Muscle layer of duodenum (tissue), 2 donors: ENCODE results near the gene MAST3.

Experiments used
- H3K27ac ChIP-seq: one replicate; pipeline ENCODE4 v1.7.0; 2013; ENCODE audit warnings: mild to moderate bottlenecking, low read length
- H3K27me3 ChIP-seq: one replicate; pipeline ENCODE4 v1.7.0; 2013; ENCODE audit warnings: low read depth, mild to moderate bottlenecking, control low read depth, low read length
- H3K36me3 ChIP-seq, 2 donors: one replicate each; pipeline ENCODE4 v1.7.0; 2013; ENCODE audit warnings: low read length in 2 of 2, control low read depth in 1 of 2, mild to moderate bottlenecking in 1 of 2; ENCODE audit not compliant: insufficient read depth in 2 of 2, control insufficient read depth in 1 of 2
- H3K4me1 ChIP-seq, 2 donors: one replicate each; pipeline ENCODE4 v1.7.0; 2013; ENCODE audit warnings: low read length in 2 of 2, mild to moderate bottlenecking in 2 of 2, control low read depth in 1 of 2, moderate library complexity in 1 of 2; ENCODE audit not compliant: insufficient read depth in 2 of 2, control insufficient read depth in 1 of 2
- H3K4me3 ChIP-seq, 2 donors: one replicate each; pipeline ENCODE4 v1.7.0; 2013; ENCODE audit warnings: low read length in 2 of 2, low read depth in 1 of 2, mild to moderate bottlenecking in 1 of 2
- H3K9me3 ChIP-seq, 2 donors: one replicate each; pipeline ENCODE4 v1.7.0; 2013; ENCODE audit warnings: low read length in 2 of 2, control low read depth in 1 of 2, mild to moderate bottlenecking in 1 of 2; ENCODE audit not compliant: control insufficient read depth in 1 of 2
- donor health status: healthy.

MAST3 gene

DNA sequence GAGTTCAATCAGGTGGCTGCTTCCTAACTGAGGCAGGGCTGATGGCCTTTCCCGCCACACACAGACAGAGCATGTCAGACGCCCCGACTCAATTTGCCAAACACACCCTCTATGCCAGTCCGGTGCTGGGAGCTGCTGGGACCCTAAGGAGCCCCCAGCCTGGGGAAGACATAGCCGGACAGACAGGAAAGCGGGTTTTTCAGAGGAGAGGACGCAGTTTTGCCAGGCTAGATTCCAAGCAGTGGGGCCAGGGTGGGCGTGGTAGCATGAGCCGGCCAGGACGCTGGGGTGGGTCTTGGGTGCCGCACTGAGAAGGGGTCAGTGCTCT is 19.8 kb downstream of the MAST3 start:
- no peak overlapping the region for H3K27ac ChIP-seq

DNA sequence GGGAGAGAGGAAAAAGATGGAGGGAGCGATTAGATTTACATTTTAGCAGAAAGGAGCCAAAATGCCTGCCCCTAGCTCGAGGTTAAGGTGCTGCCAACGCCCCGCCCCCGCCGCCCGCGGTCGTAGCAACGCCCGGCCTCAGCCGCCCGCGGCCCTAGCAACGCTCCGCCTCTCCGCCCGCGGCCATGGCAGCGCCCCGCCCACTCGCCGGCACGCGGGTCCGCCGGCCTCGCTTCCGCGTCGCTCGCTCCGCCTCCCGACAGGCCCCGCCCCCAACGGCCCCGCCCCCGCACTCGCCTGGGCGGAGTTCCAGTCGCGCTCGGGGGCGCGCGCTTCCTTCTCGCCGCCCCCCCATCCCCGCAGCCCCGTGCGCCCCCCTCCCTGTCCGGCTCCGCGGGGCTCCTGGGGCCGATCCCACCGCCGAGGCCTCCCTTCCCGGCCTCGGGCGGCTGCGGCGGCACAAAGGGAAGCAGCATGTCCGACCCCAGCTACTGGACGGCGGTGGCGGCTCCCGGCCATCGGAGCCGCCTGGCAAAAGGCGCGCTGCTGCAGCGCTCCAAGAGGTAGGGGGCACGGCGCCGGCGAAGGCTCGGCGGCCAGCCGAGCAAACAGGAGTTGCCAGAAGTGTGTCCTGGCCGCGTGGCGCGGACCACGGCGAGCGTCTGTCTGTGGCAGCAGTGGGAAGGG is 20.3 kb downstream of the MAST3 start:
- Histone ChIP-seq H3K27ac (peak overlapping the region; percentile 31), H3K9me3 (no peaks in the 10 kb centered on the region), H3K4me1 (peaks cover 9 to 25% of the 10 kb centered on the region in 2 donors), H3K36me3 (peaks cover 5 to 9% of the 10 kb centered on the region in 2 donors), H3K4me3 (peak overlapping the region; percentile 68 to 76), H3K27me3 (no peaks in the 10 kb centered on the region)

More for the DNA sequence above, 19.8 kb downstream of the MAST3 start:
- Histone ChIP-seq H3K27me3 (no peaks in the 10 kb centered on the region), H3K9me3 (no peaks in the 10 kb centered on the region), H3K4me3 (peak overlapping the region; percentile 39 to 76), H3K36me3 (peaks cover 0 to 4% of the 10 kb centered on the region in 2 donors), H3K4me1 (peaks cover 9 to 25% of the 10 kb centered on the region in 2 donors)

DNA sequence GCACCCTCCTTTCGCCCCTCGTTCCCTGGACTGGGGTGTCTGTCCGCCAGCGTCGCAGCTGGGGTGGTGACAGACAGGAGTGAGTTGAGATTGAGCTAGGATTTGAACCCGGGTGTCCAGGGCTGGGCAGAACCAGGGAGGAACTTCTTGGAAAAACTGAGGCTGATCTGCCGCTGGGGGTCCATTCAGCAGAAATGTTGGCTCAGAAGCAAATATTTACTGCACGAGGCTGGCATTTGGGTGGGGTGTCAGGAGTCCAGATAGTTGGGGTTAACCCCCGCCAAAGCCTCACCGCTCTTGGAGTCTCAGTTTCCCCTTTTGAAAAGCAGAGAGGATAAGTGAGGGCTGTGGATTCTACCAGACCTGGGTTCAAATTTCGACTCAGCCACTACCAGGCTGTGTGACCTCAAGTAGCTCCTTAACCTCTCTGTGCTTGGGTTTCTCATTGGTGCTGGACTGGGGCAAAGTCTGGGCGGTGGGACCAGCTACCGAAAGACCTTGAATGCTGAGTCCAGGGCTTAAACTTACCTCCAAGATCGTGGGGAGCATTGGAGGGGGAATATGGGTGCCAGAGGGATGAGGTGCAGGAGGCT is 20.9 kb downstream of the MAST3 start:
- Histone ChIP-seq H3K27me3 (no peaks in the 10 kb centered on the region), H3K27ac (peak overlapping the region; percentile 31), H3K4me3 (peak overlapping the region; percentile 68 to 76), H3K4me1 (peaks cover 9 to 25% of the 10 kb centered on the region in 2 donors), H3K9me3 (no peaks in the 10 kb centered on the region), H3K36me3 (peaks cover 9 to 11% of the 10 kb centered on the region in 2 donors)

DNA sequence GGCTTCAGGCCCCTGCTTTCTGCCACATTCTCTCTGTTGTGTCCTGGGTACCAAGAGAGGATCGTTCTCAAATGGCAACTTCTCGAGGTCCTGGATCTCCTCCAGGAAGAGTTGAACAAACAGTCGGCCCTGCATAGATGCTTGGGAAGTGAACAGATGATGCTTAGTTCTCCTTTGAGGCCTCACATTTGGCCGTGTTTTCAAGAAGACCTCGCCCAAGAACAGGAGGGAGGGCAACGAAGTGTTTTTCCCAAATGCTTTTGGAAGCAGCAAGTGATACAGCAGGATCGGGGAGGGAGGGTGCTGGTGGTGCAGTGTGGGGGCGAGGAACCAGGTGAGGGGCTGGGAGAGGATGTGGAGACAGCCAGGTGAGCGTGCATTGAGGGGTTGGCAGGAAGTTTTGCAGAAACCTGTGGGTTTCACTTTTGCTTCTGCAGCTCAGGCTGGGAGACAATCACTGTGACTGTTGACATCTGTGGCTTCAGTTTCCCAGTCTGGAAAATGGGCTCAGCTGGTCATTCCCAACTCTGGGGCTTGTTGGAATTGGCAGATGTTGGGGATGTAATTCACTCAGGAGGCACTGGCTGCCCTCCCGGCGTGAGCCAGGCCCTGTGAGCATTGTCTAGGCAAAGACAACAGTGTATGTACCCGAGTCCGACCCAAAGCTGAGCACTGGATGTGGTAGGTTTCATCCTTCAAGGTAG is 21.6 kb downstream of the MAST3 start:
- no peaks in the 10 kb centered on the region for H3K9me3 ChIP-seq
- peaks cover 9 to 16% of the 10 kb centered on the region in 2 donors for H3K36me3 ChIP-seq
- peak overlapping the region in 1 of 2 donors; percentile 68 for H3K4me3 ChIP-seq
- H3K4me1 ChIP-seq = peaks cover 9 to 25% of the 10 kb centered on the region in 2 donors
- H3K27ac ChIP-seq = no peak overlapping the region
- no peaks in the 10 kb centered on the region for H3K27me3 ChIP-seq

DNA sequence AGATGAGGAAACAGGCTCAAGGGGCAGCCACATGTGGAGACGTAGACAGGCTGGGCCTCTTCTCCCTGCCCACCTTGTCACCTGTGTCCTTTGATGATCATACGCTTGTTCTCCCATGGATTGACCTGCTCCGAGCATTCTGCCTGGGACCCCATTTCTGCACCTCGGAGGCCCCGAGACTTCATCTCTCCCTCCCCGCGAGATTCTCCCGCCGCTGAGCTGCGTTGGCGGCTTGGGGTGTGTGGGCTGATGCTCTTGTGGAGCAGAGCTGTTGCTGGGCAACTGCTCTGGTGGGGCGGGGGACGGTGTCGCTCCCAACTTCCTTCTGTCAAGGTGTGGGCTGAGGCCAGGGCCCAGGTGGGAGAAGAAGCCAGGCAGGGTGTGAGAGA is 22.1 kb downstream of the MAST3 start:
- peaks cover 9 to 19% of the 10 kb centered on the region in 2 donors for H3K36me3 ChIP-seq
- no peaks in the 10 kb centered on the region for H3K27me3 ChIP-seq
- no peak overlapping the region for H3K4me3 ChIP-seq
- H3K27ac ChIP-seq = no peak overlapping the region
- H3K4me1 ChIP-seq = peaks cover 9 to 25% of the 10 kb centered on the region in 2 donors
- H3K9me3 ChIP-seq = no peaks in the 10 kb centered on the region

DNA sequence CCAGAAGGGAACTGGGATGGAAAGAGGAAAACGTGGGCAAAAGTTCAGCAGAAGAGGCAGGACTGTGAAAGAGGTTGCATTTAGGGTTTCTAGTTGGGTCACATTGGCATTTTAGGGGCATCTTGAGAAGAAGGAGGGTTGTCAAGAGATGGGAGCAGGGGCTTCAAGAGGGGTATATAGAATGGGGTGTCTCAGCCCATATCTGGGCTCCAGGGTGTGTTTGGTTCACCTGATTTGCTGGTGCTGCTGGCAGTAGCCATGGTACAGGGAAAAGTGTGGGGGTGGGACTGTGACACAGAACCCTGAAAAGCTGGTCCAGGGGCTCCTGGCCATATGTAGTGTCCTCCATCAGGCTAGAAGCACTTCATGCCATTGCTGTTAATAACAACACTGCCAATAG is 22.5 kb downstream of the MAST3 start:
- no peak overlapping the region for H3K4me3 ChIP-seq
- no peak overlapping the region for H3K27ac ChIP-seq
- H3K4me1 ChIP-seq = peaks cover 9 to 25% of the 10 kb centered on the region in 2 donors
- no peaks in the 10 kb centered on the region for H3K27me3 ChIP-seq
- H3K36me3 ChIP-seq = peaks cover 9 to 19% of the 10 kb centered on the region in 2 donors
- H3K9me3 ChIP-seq = no peaks in the 10 kb centered on the region

DNA sequence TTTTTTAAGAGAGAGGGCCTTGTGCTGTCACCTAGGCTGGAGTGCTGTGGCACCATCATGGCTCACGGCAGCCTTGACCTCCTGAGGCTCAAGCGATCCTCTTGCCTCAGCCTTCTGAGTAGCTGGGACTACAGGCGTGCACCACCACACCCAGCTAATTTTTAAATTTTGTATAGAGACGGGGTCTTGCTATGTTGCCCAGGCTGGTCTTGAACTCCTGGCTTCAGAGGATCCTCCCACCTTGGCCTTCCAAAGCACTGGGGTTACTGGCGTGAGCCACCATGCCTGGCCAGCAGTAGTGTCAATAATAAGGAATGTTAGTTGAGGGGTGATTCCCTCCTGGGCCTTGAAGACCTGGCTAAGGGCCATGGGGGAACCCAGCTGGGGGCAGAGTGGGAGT is 23.6 kb downstream of the MAST3 start:
- Histone ChIP-seq H3K27me3 (no peaks in the 10 kb centered on the region), H3K36me3 (peaks cover 11 to 19% of the 10 kb centered on the region in 2 donors), H3K4me3 (no peak overlapping the region), H3K4me1 (peaks cover 9 to 25% of the 10 kb centered on the region in 2 donors), H3K9me3 (no peaks in the 10 kb centered on the region), H3K27ac (no peak overlapping the region)

DNA sequence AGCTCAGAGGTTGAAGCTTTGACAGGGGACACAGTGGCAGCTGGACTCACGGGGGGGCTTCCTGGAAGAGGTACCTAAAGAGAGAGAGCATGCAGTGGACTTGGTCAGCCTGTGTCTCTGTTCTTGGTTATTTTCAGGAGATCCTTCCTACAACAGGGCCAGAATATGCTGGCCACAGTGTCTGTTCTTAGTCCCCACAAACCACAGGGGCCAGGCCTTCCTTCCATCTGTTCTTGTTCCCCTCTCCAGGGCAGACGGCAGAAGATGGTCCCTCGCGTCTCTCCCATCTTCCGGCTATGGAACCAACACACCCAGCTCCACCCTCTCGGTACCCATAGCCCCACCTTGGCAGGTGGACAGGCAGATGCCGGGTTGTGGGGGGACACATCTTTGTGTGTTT is 24.8 kb downstream of the MAST3 start:
- Histone ChIP-seq H3K27me3 (no peaks in the 10 kb centered on the region), H3K9me3 (no peaks in the 10 kb centered on the region), H3K4me1 (peaks cover 5 to 18% of the 10 kb centered on the region in 2 donors), H3K27ac (no peak overlapping the region), H3K4me3 (no peak overlapping the region), H3K36me3 (peaks cover 13 to 19% of the 10 kb centered on the region in 2 donors)

DNA sequence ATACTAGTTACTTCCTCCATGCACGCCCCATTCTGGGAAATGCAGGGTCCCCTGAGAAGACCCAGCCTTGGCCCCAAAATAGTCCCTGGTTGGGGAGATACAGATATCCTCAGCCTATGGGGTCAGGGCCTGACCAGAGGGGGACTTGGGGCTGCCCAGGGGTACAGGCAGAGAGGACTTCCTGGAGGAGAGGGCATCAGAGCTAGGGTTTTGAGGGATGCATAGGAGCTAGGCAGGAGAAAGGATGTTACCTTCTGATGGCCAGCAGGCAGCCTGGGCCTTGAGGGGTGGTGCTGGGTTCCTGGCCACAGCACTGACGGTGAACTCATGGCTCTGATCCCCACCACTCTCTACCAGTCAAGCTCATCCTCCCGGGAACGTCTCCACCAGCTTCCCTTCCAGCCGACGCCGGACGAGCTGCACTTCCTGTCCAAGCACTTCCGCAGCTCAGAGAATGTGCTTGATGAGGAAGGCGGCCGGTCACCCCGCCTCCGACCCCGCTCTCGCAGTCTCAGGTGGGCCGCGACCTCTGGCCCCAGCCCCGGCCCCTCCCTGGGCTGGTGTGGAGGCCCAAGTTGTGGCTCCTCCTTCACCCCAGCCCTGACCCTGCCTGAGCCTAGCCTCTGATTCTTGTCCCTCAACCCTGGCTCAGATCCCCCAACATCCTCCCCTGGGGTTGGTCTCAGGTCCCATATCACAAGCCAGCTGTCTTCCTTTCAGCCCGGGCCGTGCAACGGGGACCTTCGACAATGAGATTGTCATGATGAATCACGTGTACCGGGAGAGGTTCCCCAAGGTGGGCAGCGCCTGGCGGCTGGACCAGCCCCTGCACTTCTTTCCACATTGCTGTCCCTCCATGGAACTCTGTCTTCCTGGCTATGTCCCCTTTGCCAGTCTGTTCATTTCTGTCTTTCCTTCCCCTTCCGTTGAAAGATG is 25.6 kb downstream of the MAST3 start:
- Histone ChIP-seq H3K27ac (no peak overlapping the region), H3K4me3 (no peak overlapping the region), H3K9me3 (no peaks in the 10 kb centered on the region), H3K27me3 (no peaks in the 10 kb centered on the region), H3K4me1 (peaks cover 4 to 14% of the 10 kb centered on the region in 2 donors), H3K36me3 (peaks cover 16 to 23% of the 10 kb centered on the region in 2 donors)

DNA sequence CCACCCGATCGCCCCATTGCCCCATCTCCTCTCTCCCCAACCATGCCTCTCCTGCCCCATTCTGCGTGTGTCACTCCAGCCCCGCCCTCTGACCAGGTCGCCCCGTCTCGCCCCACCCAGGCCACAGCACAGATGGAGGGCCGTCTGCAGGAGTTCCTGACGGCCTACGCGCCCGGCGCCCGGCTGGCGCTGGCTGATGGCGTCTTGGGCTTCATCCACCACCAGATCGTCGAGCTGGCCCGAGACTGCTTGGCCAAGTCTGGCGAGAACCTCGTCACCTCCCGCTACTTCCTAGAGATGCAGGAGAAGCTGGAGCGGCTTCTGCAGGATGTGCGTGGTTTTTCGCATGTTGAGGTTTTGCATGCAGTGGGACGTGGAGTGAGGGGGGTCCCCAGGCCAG is 26.2 kb downstream of the MAST3 start:
- no peaks in the 10 kb centered on the region for H3K9me3 ChIP-seq
- no peak overlapping the region for H3K4me3 ChIP-seq
- H3K36me3 ChIP-seq = peaks cover 17 to 30% of the 10 kb centered on the region in 2 donors
- no peaks in the 10 kb centered on the region for H3K27me3 ChIP-seq
- H3K27ac ChIP-seq = no peak overlapping the region
- peaks cover under 1 to 7% of the 10 kb centered on the region in 2 donors for H3K4me1 ChIP-seq

DNA sequence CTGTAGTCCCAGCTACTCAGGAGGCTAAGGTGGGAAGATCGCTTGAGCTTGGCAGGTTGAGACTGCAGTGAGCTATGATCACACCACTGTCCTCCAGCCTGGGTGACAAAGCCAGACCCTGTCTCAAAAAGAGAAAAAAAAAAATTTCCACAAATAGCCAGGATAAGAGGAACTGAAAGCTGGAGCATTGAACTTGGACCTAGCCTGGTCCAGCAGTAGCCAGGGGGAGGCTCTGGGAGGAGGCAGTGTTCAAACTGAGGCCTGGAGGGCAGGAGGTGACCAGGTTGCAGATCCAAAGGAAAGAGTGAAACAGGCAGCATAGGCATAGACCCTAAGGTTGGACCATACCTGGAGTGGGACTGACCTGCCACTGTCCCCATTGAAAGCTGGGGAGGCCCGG is 28.5 kb downstream of the MAST3 start:
- no peak overlapping the region for H3K4me3 ChIP-seq
- peaks cover 32 to 43% of the 10 kb centered on the region in 2 donors for H3K36me3 ChIP-seq

More for the DNA sequence above, 28.5 kb downstream of the MAST3 start:
- H3K4me1 ChIP-seq = no peaks in the 10 kb centered on the region
- H3K27ac ChIP-seq = no peak overlapping the region
- H3K27me3 ChIP-seq = no peaks in the 10 kb centered on the region
- H3K9me3 ChIP-seq = no peaks in the 10 kb centered on the region
